ENCODE measurements around the gene LINS1.

Gene LINS1

DNA sequence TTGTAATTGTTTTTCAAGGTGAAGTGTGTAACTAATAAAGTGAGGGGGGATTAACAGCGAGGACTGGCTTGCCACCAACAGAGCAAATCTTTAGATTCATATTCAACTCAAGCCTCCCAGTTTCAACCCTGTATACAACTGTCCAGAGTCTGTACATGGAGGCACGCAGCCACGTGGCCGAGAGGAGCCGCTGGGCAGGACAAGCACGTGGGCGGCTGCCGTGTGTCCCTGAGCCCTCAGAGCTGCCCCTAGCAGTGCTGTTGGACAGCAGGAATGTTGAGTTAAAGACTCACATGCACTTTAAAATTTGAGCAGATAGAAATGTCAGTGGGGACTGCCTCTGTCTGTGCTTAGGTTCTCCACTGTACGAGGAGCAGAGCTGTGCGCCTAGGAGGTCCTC lies 29.8 kb upstream of the LINS1 start:
- peaks cover 4% of the 10 kb centered on the region for H3K79me2 ChIP-seq (ENCODE audit: control insufficient read depth, insufficient read depth, low read length)
- H3K27me3 ChIP-seq (ENCODE audit: insufficient read depth, low read length, poor library complexity): no peaks in the 10 kb centered on the region
- H3K79me1 ChIP-seq (ENCODE audit: low read length): peaks cover 4% of the 10 kb centered on the region
- H3K23ac ChIP-seq (ENCODE audit: low read length): no peak overlapping the region
- no peak overlapping the region for H4K8ac ChIP-seq (ENCODE audit: low read depth, low read length)
- no peak overlapping the region for H3K18ac ChIP-seq (ENCODE audit: low read length)
- no peak overlapping the region for H3K4me2 ChIP-seq (ENCODE audit: low read length)
- H2BK120ac ChIP-seq (ENCODE audit: low read depth, low read length): no peak overlapping the region
- H3K4me3 ChIP-seq (ENCODE audit: low read length): no peak overlapping the region
- no peak overlapping the region for H3K4ac ChIP-seq (ENCODE audit: low read depth, low read length)
- H4K5ac ChIP-seq (ENCODE audit: low read length): no peak overlapping the region
- no peak overlapping the region for H3K56ac ChIP-seq (ENCODE audit: low read length)
- DNase-seq: no peak
- no peak overlapping the region for H3K27ac ChIP-seq (ENCODE audit: low read depth, low read length)
- no peak overlapping the region for H2BK15ac ChIP-seq (replicated peaks; ENCODE audit: low read depth)
- peaks cover 13% of the 10 kb centered on the region for H3K4me1 ChIP-seq (ENCODE audit: control insufficient read depth, low read depth, low read length)
- H3K36me3 ChIP-seq (ENCODE audit: control insufficient read depth, insufficient read depth, low read length): no peaks in the 10 kb centered on the region
- H3K9ac ChIP-seq (ENCODE audit: low read length): no peak overlapping the region
- WGBS (ENCODE audit: extremely low coverage, insufficient coverage, low lambda C conversion rate): no CpG with 5 or more reads among the region's 10 CpGs
- H2BK5ac ChIP-seq (ENCODE audit: low read length): no peak overlapping the region
- no peak overlapping the region for H2AK5ac ChIP-seq (ENCODE audit: low read length)

DNA sequence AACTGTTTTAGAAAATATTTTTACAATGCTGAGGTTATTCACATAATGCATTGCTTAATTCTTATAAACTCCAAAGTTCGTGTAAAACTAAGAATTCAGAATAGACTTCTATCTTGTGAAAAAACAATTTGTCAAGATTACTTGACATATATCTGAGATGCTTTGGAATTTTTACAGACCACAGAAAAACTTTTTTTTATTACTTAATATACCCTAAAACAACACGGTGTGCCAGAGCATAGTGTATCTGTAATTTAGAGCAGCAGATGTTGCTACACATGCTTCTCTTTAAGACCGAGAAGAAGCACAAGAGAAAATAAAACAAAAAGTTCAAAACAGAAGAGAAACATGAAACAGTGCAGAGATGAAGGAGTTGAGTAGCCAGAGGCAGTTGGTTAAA lies 26.8 kb upstream of the LINS1 start:
- no CpG with 5 or more reads among the region's 3 CpGs for WGBS (ENCODE audit: extremely low coverage, insufficient coverage, low lambda C conversion rate)
- H3K4me2 ChIP-seq (ENCODE audit: low read length): no peak overlapping the region
- H3K18ac ChIP-seq (ENCODE audit: low read length): no peak overlapping the region
- no peaks in the 10 kb centered on the region for H3K36me3 ChIP-seq (ENCODE audit: control insufficient read depth, insufficient read depth, low read length)
- H3K23ac ChIP-seq (ENCODE audit: low read length): no peak overlapping the region
- no peak overlapping the region for H3K9ac ChIP-seq (ENCODE audit: low read length)
- H3K4me1 ChIP-seq (ENCODE audit: control insufficient read depth, low read depth, low read length): no peaks in the 10 kb centered on the region
- H3K56ac ChIP-seq (ENCODE audit: low read length): no peak overlapping the region
- H4K8ac ChIP-seq (ENCODE audit: low read depth, low read length): no peak overlapping the region
- H4K5ac ChIP-seq (ENCODE audit: low read length): no peak overlapping the region
- no peak overlapping the region for H2BK120ac ChIP-seq (ENCODE audit: low read depth, low read length)
- peaks cover 2% of the 10 kb centered on the region for H3K79me2 ChIP-seq (ENCODE audit: control insufficient read depth, insufficient read depth, low read length)
- H2BK15ac ChIP-seq (replicated peaks; ENCODE audit: low read depth): no peak overlapping the region
- peaks cover 3% of the 10 kb centered on the region for H3K79me1 ChIP-seq (ENCODE audit: low read length)
- no peak overlapping the region for H2BK5ac ChIP-seq (ENCODE audit: low read length)
- H3K4me3 ChIP-seq (ENCODE audit: low read length): no peak overlapping the region
- H3K4ac ChIP-seq (ENCODE audit: low read depth, low read length): no peak overlapping the region
- no peak overlapping the region for H3K27ac ChIP-seq (ENCODE audit: low read depth, low read length)
- H3K27me3 ChIP-seq (ENCODE audit: insufficient read depth, low read length, poor library complexity): no peaks in the 10 kb centered on the region
- no peak for DNase-seq
- H2AK5ac ChIP-seq (ENCODE audit: low read length): no peak overlapping the region

DNA sequence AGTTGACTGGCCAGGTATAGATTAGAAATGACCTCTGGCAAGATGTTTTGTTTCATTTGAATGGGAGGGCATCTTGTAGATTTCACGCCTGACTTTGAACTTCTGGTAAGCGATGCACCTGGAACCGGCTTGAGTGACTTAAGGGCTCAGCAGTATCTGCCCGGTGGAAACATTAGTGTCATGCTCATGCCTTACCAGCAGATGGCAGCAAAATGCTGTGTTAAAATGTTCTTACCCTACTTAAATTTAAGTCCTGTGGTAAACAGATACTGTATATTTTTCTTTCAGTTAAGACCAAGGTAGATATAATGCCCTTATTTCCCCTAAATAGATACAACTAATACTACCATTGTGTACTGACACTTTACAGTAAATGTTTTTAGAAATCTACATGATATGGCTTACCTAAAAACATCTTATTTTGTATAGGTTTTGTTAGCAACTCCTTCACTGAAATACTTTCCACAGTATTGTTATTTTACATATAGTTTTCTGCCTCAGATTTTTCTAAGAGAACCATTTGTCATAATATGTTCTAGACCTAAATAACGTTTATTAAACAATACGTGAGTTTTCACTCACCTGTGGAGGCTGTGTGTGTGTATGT lies 25.9 kb upstream of the LINS1 start:
- no peaks in the 10 kb centered on the region for H3K27me3 ChIP-seq (ENCODE audit: insufficient read depth, low read length, poor library complexity)
- no peaks in the 10 kb centered on the region for H3K4me1 ChIP-seq (ENCODE audit: control insufficient read depth, low read depth, low read length)
- no peak overlapping the region for H2BK15ac ChIP-seq (replicated peaks; ENCODE audit: low read depth)
- H3K4me2 ChIP-seq (ENCODE audit: low read length): no peak overlapping the region
- no peak overlapping the region for H3K23ac ChIP-seq (ENCODE audit: low read length)
- H3K27ac ChIP-seq (ENCODE audit: low read depth, low read length): no peak overlapping the region
- no peak overlapping the region for H4K8ac ChIP-seq (ENCODE audit: low read depth, low read length)
- no peaks in the 10 kb centered on the region for H3K79me2 ChIP-seq (ENCODE audit: control insufficient read depth, insufficient read depth, low read length)
- H3K4ac ChIP-seq (ENCODE audit: low read depth, low read length): no peak overlapping the region
- H3K18ac ChIP-seq (ENCODE audit: low read length): no peak overlapping the region
- no peak overlapping the region for H3K9ac ChIP-seq (ENCODE audit: low read length)
- no peak overlapping the region for H3K4me3 ChIP-seq (ENCODE audit: low read length)
- H3K36me3 ChIP-seq (ENCODE audit: control insufficient read depth, insufficient read depth, low read length): no peaks in the 10 kb centered on the region
- WGBS (ENCODE audit: extremely low coverage, insufficient coverage, low lambda C conversion rate): no CpG with 5 or more reads among the region's 6 CpGs
- H3K79me1 ChIP-seq (ENCODE audit: low read length): peaks cover 3% of the 10 kb centered on the region
- H2AK5ac ChIP-seq (ENCODE audit: low read length): no peak overlapping the region
- H4K5ac ChIP-seq (ENCODE audit: low read length): no peak overlapping the region
- H2BK5ac ChIP-seq (ENCODE audit: low read length): no peak overlapping the region
- DNase-seq: peak; percentile 78
- no peak overlapping the region for H3K56ac ChIP-seq (ENCODE audit: low read length)
- H2BK120ac ChIP-seq (ENCODE audit: low read depth, low read length): no peak overlapping the region

DNA sequence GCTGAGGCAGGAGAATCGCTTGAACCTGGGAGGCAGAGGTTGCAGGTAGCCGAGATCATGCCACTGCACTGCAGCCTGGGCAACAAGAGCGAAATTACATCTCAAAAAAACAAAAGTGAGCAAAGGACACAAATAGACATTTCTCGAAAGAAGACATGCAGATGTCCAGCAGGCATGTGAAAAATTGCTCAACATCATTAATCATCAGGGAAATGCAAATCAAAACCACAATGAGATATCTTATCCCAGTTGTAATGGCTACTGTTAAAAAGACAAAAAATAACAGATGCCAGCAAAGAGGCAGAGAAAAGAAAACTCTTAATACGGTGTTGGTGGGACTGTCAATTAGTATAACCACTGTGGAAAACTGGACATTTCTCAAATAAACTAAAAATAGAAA lies 21.3 kb upstream of the LINS1 start:
- DNase-seq: no peak
- H3K4me3 ChIP-seq (ENCODE audit: low read length): no peak overlapping the region
- H2AK5ac ChIP-seq (ENCODE audit: low read length): no peak overlapping the region
- H3K36me3 ChIP-seq (ENCODE audit: control insufficient read depth, insufficient read depth, low read length): no peaks in the 10 kb centered on the region
- no peak overlapping the region for H2BK15ac ChIP-seq (replicated peaks; ENCODE audit: low read depth)
- H4K8ac ChIP-seq (ENCODE audit: low read depth, low read length): no peak overlapping the region
- WGBS (ENCODE audit: extremely low coverage, insufficient coverage, low lambda C conversion rate): no CpG with 5 or more reads among the region's 5 CpGs
- no peak overlapping the region for H4K5ac ChIP-seq (ENCODE audit: low read length)
- H3K18ac ChIP-seq (ENCODE audit: low read length): no peak overlapping the region
- H3K79me1 ChIP-seq (ENCODE audit: low read length): no peaks in the 10 kb centered on the region
- no peak overlapping the region for H2BK5ac ChIP-seq (ENCODE audit: low read length)
- no peaks in the 10 kb centered on the region for H3K27me3 ChIP-seq (ENCODE audit: insufficient read depth, low read length, poor library complexity)
- H3K9ac ChIP-seq (ENCODE audit: low read length): no peak overlapping the region
- H3K27ac ChIP-seq (ENCODE audit: low read depth, low read length): no peak overlapping the region
- H3K23ac ChIP-seq (ENCODE audit: low read length): no peak overlapping the region
- H3K4me1 ChIP-seq (ENCODE audit: control insufficient read depth, low read depth, low read length): no peaks in the 10 kb centered on the region
- no peak overlapping the region for H3K4me2 ChIP-seq (ENCODE audit: low read length)
- no peak overlapping the region for H3K56ac ChIP-seq (ENCODE audit: low read length)
- no peak overlapping the region for H3K4ac ChIP-seq (ENCODE audit: low read depth, low read length)
- H3K79me2 ChIP-seq (ENCODE audit: control insufficient read depth, insufficient read depth, low read length): no peaks in the 10 kb centered on the region
- no peak overlapping the region for H2BK120ac ChIP-seq (ENCODE audit: low read depth, low read length)

DNA sequence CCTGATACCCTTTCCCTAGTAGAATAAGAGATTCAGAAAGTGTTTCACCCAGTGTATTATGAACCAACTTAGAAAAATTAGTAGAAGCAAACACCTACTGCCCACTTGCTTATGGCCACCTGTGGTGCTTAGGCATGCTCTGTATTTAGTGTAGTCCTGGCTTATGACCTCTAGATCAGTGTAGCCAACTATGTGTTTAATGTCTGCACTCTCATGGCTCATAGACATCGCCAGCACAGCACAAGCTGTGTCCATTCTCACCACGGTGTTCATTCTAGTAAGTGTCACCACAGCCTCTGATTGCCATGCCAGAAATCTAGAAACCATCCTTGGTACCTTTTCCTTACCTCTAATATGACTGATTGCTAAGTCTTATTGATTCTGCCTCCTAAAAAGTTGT lies 14.7 kb upstream of the LINS1 start:
- Histone ChIP-seq H3K18ac (ENCODE audit: low read length) (no peak overlapping the region), H3K4me1 (ENCODE audit: control insufficient read depth, low read depth, low read length) (no peaks in the 10 kb centered on the region), H3K4me2 (ENCODE audit: low read length) (no peak overlapping the region), H2BK5ac (ENCODE audit: low read length) (no peak overlapping the region), H4K8ac (ENCODE audit: low read depth, low read length) (no peak overlapping the region), H3K23ac (ENCODE audit: low read length) (no peak overlapping the region), H3K56ac (ENCODE audit: low read length) (no peak overlapping the region), H3K79me2 (ENCODE audit: control insufficient read depth, insufficient read depth, low read length) (no peaks in the 10 kb centered on the region), H2BK120ac (ENCODE audit: low read depth, low read length) (no peak overlapping the region), H3K36me3 (ENCODE audit: control insufficient read depth, insufficient read depth, low read length) (peaks cover 2% of the 10 kb centered on the region), H3K27me3 (ENCODE audit: insufficient read depth, low read length, poor library complexity) (no peaks in the 10 kb centered on the region), H3K27ac (ENCODE audit: low read depth, low read length) (no peak overlapping the region), H2BK15ac (replicated peaks; ENCODE audit: low read depth) (no peak overlapping the region), H2AK5ac (ENCODE audit: low read length) (no peak overlapping the region), H4K5ac (ENCODE audit: low read length) (no peak overlapping the region), H3K79me1 (ENCODE audit: low read length) (peaks cover 1% of the 10 kb centered on the region), H3K9ac (ENCODE audit: low read length) (no peak overlapping the region), H3K4me3 (ENCODE audit: low read length) (no peak overlapping the region), H3K4ac (ENCODE audit: low read depth, low read length) (no peak overlapping the region)
- DNase-seq: no peak
- no CpG with 5 or more reads among the region's 2 CpGs for WGBS (ENCODE audit: extremely low coverage, insufficient coverage, low lambda C conversion rate)

DNA sequence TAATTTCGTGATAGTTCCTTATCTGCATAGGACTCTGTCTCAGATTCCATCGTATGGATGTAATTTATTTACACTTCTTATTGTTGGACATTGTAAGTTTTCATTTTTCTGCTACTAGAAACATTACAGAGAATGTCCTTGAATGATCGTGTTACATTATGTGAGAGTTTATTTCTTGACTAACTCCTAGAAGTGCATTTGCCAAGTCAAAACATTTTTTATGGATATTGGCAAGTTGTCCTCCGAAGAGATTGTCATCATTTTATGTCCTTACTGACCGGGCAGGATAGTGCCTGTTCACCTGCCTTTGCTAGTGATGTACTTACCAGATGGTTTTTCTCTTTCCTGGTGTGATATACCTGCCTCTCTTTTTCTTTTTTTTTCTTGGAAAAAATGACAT lies 13.8 kb upstream of the LINS1 start:
- peaks cover 2% of the 10 kb centered on the region for H3K36me3 ChIP-seq (ENCODE audit: control insufficient read depth, insufficient read depth, low read length)
- H3K4me1 ChIP-seq (ENCODE audit: control insufficient read depth, low read depth, low read length): no peaks in the 10 kb centered on the region

More for the DNA sequence above, 13.8 kb upstream of the LINS1 start:
- Histone ChIP-seq H3K79me2 (ENCODE audit: control insufficient read depth, insufficient read depth, low read length) (no peaks in the 10 kb centered on the region), H3K18ac (ENCODE audit: low read length) (no peak overlapping the region), H2AK5ac (ENCODE audit: low read length) (no peak overlapping the region), H3K27ac (ENCODE audit: low read depth, low read length) (no peak overlapping the region), H2BK5ac (ENCODE audit: low read length) (no peak overlapping the region), H3K23ac (ENCODE audit: low read length) (no peak overlapping the region), H4K5ac (ENCODE audit: low read length) (no peak overlapping the region), H3K79me1 (ENCODE audit: low read length) (peaks cover 1% of the 10 kb centered on the region), H4K8ac (ENCODE audit: low read depth, low read length) (no peak overlapping the region), H3K4me2 (ENCODE audit: low read length) (no peak overlapping the region), H2BK15ac (replicated peaks; ENCODE audit: low read depth) (no peak overlapping the region), H3K27me3 (ENCODE audit: insufficient read depth, low read length, poor library complexity) (no peaks in the 10 kb centered on the region), H2BK120ac (ENCODE audit: low read depth, low read length) (no peak overlapping the region), H3K4ac (ENCODE audit: low read depth, low read length) (no peak overlapping the region), H3K4me3 (ENCODE audit: low read length) (no peak overlapping the region), H3K9ac (ENCODE audit: low read length) (no peak overlapping the region), H3K56ac (ENCODE audit: low read length) (no peak overlapping the region)
- DNase-seq: no peak
- no CpG with 5 or more reads among the region's 5 CpGs for WGBS (ENCODE audit: extremely low coverage, insufficient coverage, low lambda C conversion rate)
